Panc1 (cell line): ENCODE data around the gene CGB2. TPM values are rescaled to one million over a fixed set of nuclear protein-coding genes. Genes with fewer than 3 reads are reported as not detected.

Experiments used
- ATAC-seq: fragments of 200-7000 bp; cut with Tn5 transposase; 2 replicates; pipeline ENCODE4 v1.9.1; 2020; ENCODE audit warnings: mild to moderate bottlenecking, moderate library complexity
- BruUV-seq: library from RNA; stranded (reverse); fragments of 400-500 nt; replicated peaks from 2 replicates; lab custom pipeline; 2021; lab: Mats Ljungman, UMichigan
- CTCF ChIA-PET: fragments of 300-600 bp; sonication (Branson Sonifier 250); formaldehyde crosslinking; loops from one replicate; lab custom pipeline; 2022; ENCODE audit warnings: antibody characterized with exemption; lab: Charles Lee
- POLR2A ChIA-PET: fragments of 300-600 bp; sonication (Branson Sonifier 250); formaldehyde crosslinking; loops from one replicate; lab custom pipeline; 2022; ENCODE audit warnings: antibody characterized with exemption; lab: Charles Lee
- DNase-seq: peaks from one replicate; pipeline ENCODE4 v3.0.0-alpha.2; 2010; ENCODE audit warnings: low read depth, low spot score
- H3K27ac ChIP-seq: 2 replicates; pipeline ENCODE4 v1.5.1; 2011; ENCODE audit warnings: mild to moderate bottlenecking, low read length, inconsistent platforms
- H3K27me3 ChIP-seq: fragments of 200-500 bp; sonication (Bioruptor generic); 2 replicates; pipeline ENCODE4 v1.6.0; 2014; ENCODE audit warnings: low read length, inconsistent platforms; ENCODE audit not compliant: control insufficient read depth, insufficient read depth
- H3K36me3 ChIP-seq: fragments of 200-500 bp; sonication (Bioruptor generic); 2 replicates; pipeline ENCODE4 v1.5.1; 2014; ENCODE audit warnings: inconsistent platforms, mild to moderate bottlenecking, low read length, moderate library complexity; ENCODE audit not compliant: control insufficient read depth, insufficient read depth
- H3K4me1 ChIP-seq: 2 replicates; pipeline ENCODE4 v1.5.1; 2011; ENCODE audit warnings: inconsistent platforms, mild to moderate bottlenecking, low read length, moderate library complexity; ENCODE audit not compliant: control insufficient read depth, insufficient read depth
- H3K4me3 ChIP-seq, 2 experiments: 2 replicates each; pipeline ENCODE4 v1.5.1; 2011 to 2012; ENCODE audit warnings: low read depth in 2 of 2, low read length in 2 of 2, mild to moderate bottlenecking in 2 of 2, inconsistent platforms in 1 of 2, moderate library complexity in 1 of 2
- H3K9me3 ChIP-seq: fragments of 200-500 bp; sonication (Bioruptor generic); 2 replicates; pipeline ENCODE4 v1.5.1; 2014; ENCODE audit warnings: low read depth, mild to moderate bottlenecking, inconsistent platforms, low read length, moderate library complexity; ENCODE audit not compliant: control insufficient read depth, insufficient read depth
- POLR2AphosphoS5 ChIP-seq: IDR thresholded peaks from 2 replicates; pipeline ENCODE4 v1.6.1; 2012; ENCODE audit warnings: mild to moderate bottlenecking, low read depth, low read length, moderate library complexity
- SIN3A ChIP-seq: IDR thresholded peaks from 2 replicates; pipeline ENCODE4 v1.6.1; 2012; ENCODE audit warnings: low read depth, mild to moderate bottlenecking, low read length, moderate library complexity, borderline replicate concordance; ENCODE audit not compliant: insufficient read depth
- TCF7L2 ChIP-seq: IDR thresholded peaks from 2 replicates; pipeline ENCODE4 v1.6.1; 2011; ENCODE audit warnings: mild to moderate bottlenecking, low read depth, low read length, inconsistent platforms
- in situ Hi-C: cut with HindIII; loops from 2 replicates; pipeline ENCODE4 v1.10.0; 2016; ENCODE audit warnings: low sequenced_read_pairs, low pct_unique_long_range_greater_than_20kb
- intact Hi-C: fragments of 100-400 bp; cut with micrococcal nuclease; formaldehyde crosslinking; loops from one replicate; pipeline ENCODE4 v1.10.0; 2022; ENCODE audit not compliant: unreplicated experiment
- total RNA-seq: library from RNA; stranded (reverse); gene quantifications from one replicate; pipeline ENCODE4 v1.2.1, GENCODE V29; 2021; ENCODE audit not compliant: unreplicated experiment
- TF ChIP-seq, protein P1 (sequence below), 2 experiments: IDR thresholded peaks; 2 replicates each; pipeline ENCODE4 v1.6.1; 2011 to 2012; ENCODE audit warnings: low read depth in 2 of 2, control low read depth in 1 of 2, low read length in 1 of 2, mild to moderate bottlenecking in 1 of 2, moderate library complexity in 1 of 2; ENCODE audit not compliant: insufficient read depth in 1 of 2
- TF ChIP-seq, protein P2 (sequence below): fragments of 450-650 bp; IDR thresholded peaks from 2 replicates; pipeline ENCODE4 v1.5.1; 2017; ENCODE audit warnings: mild to moderate bottlenecking

CGB2 gene
- total RNA-seq, 1 experiment from 2014 or later = not detected

DNA sequence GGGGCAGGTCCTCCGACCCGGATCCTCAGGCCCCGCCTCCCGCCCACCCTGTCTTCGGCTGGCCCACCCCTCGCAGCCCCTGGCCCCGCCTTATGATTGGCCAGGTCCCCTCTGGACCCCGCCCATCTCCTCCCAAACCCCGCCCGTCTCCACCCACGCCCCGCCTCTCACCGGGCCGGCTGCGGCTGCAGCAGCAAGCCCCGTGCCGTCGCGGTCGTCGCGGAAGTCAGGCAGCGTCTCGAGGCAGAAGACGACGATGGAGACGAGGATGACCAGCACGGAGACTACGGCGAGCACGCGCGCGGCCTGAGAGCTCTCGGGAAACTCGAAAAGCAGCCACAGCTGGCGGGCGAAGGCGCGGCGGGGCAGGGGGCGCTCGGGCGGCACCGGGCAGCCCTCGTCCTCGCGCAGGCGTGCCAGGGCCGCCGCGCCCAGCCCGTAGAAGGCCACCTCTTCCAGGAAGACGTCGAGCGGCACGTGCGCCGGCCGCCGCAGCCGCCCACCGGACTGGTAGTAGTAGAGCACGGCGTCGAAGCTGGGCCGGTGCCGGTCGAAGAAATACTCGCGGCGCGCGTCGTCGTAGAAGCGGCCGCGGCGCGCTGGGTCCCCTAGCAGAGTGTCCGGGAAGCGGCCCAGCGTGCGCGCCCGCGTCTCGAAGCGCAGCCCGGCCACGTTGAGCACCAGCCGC lies 40.3 kb downstream of the CGB2 start:
- ATAC-seq (no peak; the same call in 1 of the 2 replicates), DNase-seq (no peak)
- no peak overlapping the region for H3K27ac ChIP-seq
- intact Hi-C loops (no loop called here), in situ Hi-C loops (no loop called here)
- no peak overlapping the region for H3K4me3 ChIP-seq
- H3K27me3 ChIP-seq = no peaks in the 10 kb centered on the region
- H3K9me3 ChIP-seq = no peaks in the 10 kb centered on the region
- no peaks in the 10 kb centered on the region for H3K4me1 ChIP-seq
- TF ChIP-seq, protein P1, sequence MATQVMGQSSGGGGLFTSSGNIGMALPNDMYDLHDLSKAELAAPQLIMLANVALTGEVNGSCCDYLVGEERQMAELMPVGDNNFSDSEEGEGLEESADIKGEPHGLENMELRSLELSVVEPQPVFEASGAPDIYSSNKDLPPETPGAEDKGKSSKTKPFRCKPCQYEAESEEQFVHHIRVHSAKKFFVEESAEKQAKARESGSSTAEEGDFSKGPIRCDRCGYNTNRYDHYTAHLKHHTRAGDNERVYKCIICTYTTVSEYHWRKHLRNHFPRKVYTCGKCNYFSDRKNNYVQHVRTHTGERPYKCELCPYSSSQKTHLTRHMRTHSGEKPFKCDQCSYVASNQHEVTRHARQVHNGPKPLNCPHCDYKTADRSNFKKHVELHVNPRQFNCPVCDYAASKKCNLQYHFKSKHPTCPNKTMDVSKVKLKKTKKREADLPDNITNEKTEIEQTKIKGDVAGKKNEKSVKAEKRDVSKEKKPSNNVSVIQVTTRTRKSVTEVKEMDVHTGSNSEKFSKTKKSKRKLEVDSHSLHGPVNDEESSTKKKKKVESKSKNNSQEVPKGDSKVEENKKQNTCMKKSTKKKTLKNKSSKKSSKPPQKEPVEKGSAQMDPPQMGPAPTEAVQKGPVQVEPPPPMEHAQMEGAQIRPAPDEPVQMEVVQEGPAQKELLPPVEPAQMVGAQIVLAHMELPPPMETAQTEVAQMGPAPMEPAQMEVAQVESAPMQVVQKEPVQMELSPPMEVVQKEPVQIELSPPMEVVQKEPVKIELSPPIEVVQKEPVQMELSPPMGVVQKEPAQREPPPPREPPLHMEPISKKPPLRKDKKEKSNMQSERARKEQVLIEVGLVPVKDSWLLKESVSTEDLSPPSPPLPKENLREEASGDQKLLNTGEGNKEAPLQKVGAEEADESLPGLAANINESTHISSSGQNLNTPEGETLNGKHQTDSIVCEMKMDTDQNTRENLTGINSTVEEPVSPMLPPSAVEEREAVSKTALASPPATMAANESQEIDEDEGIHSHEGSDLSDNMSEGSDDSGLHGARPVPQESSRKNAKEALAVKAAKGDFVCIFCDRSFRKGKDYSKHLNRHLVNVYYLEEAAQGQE (IDR thresholded peaks at IDR 0.05; ENCODE audit: insufficient read depth in 1 of 2, low read depth in 2 of 2, low read length in 1 of 2) = no peak
- TF ChIP-seq POLR2AphosphoS5 (no peak), SIN3A (no peak), TCF7L2 (no peak)
- TF ChIP-seq, protein P2, sequence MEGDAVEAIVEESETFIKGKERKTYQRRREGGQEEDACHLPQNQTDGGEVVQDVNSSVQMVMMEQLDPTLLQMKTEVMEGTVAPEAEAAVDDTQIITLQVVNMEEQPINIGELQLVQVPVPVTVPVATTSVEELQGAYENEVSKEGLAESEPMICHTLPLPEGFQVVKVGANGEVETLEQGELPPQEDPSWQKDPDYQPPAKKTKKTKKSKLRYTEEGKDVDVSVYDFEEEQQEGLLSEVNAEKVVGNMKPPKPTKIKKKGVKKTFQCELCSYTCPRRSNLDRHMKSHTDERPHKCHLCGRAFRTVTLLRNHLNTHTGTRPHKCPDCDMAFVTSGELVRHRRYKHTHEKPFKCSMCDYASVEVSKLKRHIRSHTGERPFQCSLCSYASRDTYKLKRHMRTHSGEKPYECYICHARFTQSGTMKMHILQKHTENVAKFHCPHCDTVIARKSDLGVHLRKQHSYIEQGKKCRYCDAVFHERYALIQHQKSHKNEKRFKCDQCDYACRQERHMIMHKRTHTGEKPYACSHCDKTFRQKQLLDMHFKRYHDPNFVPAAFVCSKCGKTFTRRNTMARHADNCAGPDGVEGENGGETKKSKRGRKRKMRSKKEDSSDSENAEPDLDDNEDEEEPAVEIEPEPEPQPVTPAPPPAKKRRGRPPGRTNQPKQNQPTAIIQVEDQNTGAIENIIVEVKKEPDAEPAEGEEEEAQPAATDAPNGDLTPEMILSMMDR = no peak
- no peaks in the 10 kb centered on the region for H3K36me3 ChIP-seq
- no TSS peak for BruUV-seq
- POLR2A ChIA-PET = no interaction called here
- CTCF ChIA-PET = no interaction called here

- ChIA-PET CTCF (interaction anchor here (0.6 to 0.7 kb wide), 2 partner anchors 73 to 140 kb away, joined by 3 read pairs; no protein-coding TSS in a partner anchor), POLR2A (no interaction called here)
- ATAC-seq (peak; percentile 67), DNase-seq (no peak)
- Histone ChIP-seq H3K36me3 (no peaks in the 10 kb centered on the region), H3K4me3 (0 out of 4 replicates have a peak overlapping the region, but pooled peaks of 1 of the 2 experiments have one; percentile 16), H3K4me1 (no peaks in the 10 kb centered on the region), H3K9me3 (no peaks in the 10 kb centered on the region), H3K27me3 (no peaks in the 10 kb centered on the region), H3K27ac (no peak overlapping the region)
- BruUV-seq = no TSS peak
- TF ChIP-seq, protein P1 (IDR thresholded peaks at IDR 0.05; ENCODE audit: insufficient read depth in 1 of 2, low read depth in 2 of 2, low read length in 1 of 2) = no peak
- TF ChIP-seq POLR2AphosphoS5 (no peak), TCF7L2 (no peak), SIN3A (no peak)
- TF ChIP-seq, protein P2 = peak; percentile 54
- intact Hi-C loops = no loop called here
- in situ Hi-C loops = no loop called here
These were observed 42.1 kb downstream of the CGB2 start for GRCh38 chr19:49073514-49074378.
